Smooth muscle cell (in vitro differentiated cells): ENCODE measurements around the gene PLXNA4. TPM values are rescaled to one million over a fixed set of nuclear protein-coding genes. Genes with fewer than 3 reads are reported as not detected.

ENCODE experiments used
- DNase-seq: peaks from one replicate; lab custom pipeline; 2025; ENCODE audit not compliant: unreplicated experiment; lab: John Stamatoyannopoulos, UW
- H2AFZ ChIP-seq: fragments of 200-600 bp; sonication (generic); 2 replicates; pipeline ENCODE4 v1.6.0; 2016; ENCODE audit warnings: antibody characterized with exemption, low read depth, mild to moderate bottlenecking
- H3F3A ChIP-seq: fragments of 200-600 bp; sonication (generic); 2 replicates; pipeline ENCODE4 v1.6.0; 2017; ENCODE audit warnings: antibody characterized with exemption, low read depth
- H3K27ac ChIP-seq: fragments of 200-600 bp; sonication (generic); 2 replicates; pipeline ENCODE4 v1.5.1; 2016; ENCODE audit warnings: low read depth, mild to moderate bottlenecking
- H3K27me3 ChIP-seq: fragments of 200-600 bp; sonication (generic); 2 replicates; pipeline ENCODE4 v1.6.1; 2016; ENCODE audit warnings: low read depth, mild to moderate bottlenecking
- H3K36me3 ChIP-seq: fragments of 200-600 bp; sonication (generic); 2 replicates; pipeline ENCODE4 v1.5.1; 2016; ENCODE audit warnings: low read depth
- H3K4me1 ChIP-seq: fragments of 200-600 bp; sonication (generic); 2 replicates; pipeline ENCODE4 v1.5.1; 2016; ENCODE audit warnings: low read depth
- H3K4me2 ChIP-seq: fragments of 200-600 bp; sonication (generic); 2 replicates; pipeline ENCODE4 v1.6.0; 2016; ENCODE audit warnings: mild to moderate bottlenecking
- H3K4me3 ChIP-seq: fragments of 200-600 bp; sonication (generic); 2 replicates; pipeline ENCODE4 v1.5.1; 2016; ENCODE audit warnings: mild to moderate bottlenecking
- H3K79me2 ChIP-seq: fragments of 200-600 bp; sonication (generic); 2 replicates; pipeline ENCODE4 v1.6.0; 2016; ENCODE audit warnings: low read depth, mild to moderate bottlenecking
- H3K9ac ChIP-seq: fragments of 200-600 bp; sonication (generic); 2 replicates; pipeline ENCODE4 v1.6.0; 2016; ENCODE audit warnings: low read depth
- H3K9me3 ChIP-seq: fragments of 200-600 bp; sonication (generic); replicated peaks from 2 replicates; pipeline ENCODE4 v1.5.1; 2016; ENCODE audit warnings: low read depth
- H4K20me1 ChIP-seq: fragments of 200-600 bp; sonication (generic); 2 replicates; pipeline ENCODE4 v1.6.0; 2016; ENCODE audit warnings: low read depth
- CTCF ChIP-seq: fragments of 200-600 bp; sonication (generic); IDR thresholded peaks from 2 replicates; pipeline ENCODE4 v1.5.1; 2017; ENCODE audit warnings: borderline replicate concordance, mild to moderate bottlenecking, antibody characterized with exemption; ENCODE audit not compliant: insufficient read depth, poor library complexity, severe bottlenecking
- WGBS: methylation state at CpG from one replicate; pipeline ENCODE4 v1.1.7; 2016; ENCODE audit warnings: low lambda C conversion rate; 5-methylcytosine and 5-hydroxymethylcytosine counted together
- polyA plus RNA-seq: library from polyadenylated mRNA; unstranded; fragments of >200 nt; fragmentation: Nextera tagmentation; extraction: Ambion mirVana; gene quantifications from 2 replicates; pipeline ENCODE4 v1.2.1, GENCODE V29; 2016
- total RNA-seq: library from RNA; depleted of rRNA; stranded (reverse); fragments of >200 nt; gene quantifications from 2 replicates; pipeline ENCODE4 v1.2.3, GENCODE V29; 2014

Gene PLXNA4
- total and polyA plus RNA-seq, 2 experiments from 2014 or later: 8.5 to 9.9 TPM

GRCh38 chr7:132110692-132111091 lies 465.6 kb downstream of the PLXNA4 start:
- H3K9ac ChIP-seq: no peak overlapping the region
- H2AFZ ChIP-seq: no peak overlapping the region
- H3K4me2 ChIP-seq: no peak overlapping the region
- peaks cover 5% of the 10 kb centered on the region for H3F3A ChIP-seq
- H3K4me3 ChIP-seq: no peak overlapping the region
- no peaks in the 10 kb centered on the region for H3K79me2 ChIP-seq
- no peak overlapping the region for H3K27ac ChIP-seq
- H4K20me1 ChIP-seq: no peaks in the 10 kb centered on the region
- DNase-seq: no peak
- TF ChIP-seq CTCF: no peak
- H3K4me1 ChIP-seq: peaks cover 11% of the 10 kb centered on the region
- no peaks in the 10 kb centered on the region for H3K27me3 ChIP-seq
- no peaks in the 10 kb centered on the region for H3K9me3 ChIP-seq
- no peaks in the 10 kb centered on the region for H3K36me3 ChIP-seq
- WGBS: 84% methylated on average over 3 of the region's 3 CpGs

GRCh38 chr7:132109769-132110168 lies 466.5 kb downstream of the PLXNA4 start:
- no peaks in the 10 kb centered on the region for H3K79me2 ChIP-seq
- H3F3A ChIP-seq: no peaks in the 10 kb centered on the region
- peaks cover 11% of the 10 kb centered on the region for H3K4me1 ChIP-seq
- H4K20me1 ChIP-seq: no peaks in the 10 kb centered on the region
- no peak overlapping the region for H3K9ac ChIP-seq
- WGBS: 100% methylated on average over 1 of the region's 1 CpG
- H3K4me2 ChIP-seq: no peak overlapping the region
- H3K9me3 ChIP-seq: no peaks in the 10 kb centered on the region
- H3K27ac ChIP-seq: no peak overlapping the region
- no peaks in the 10 kb centered on the region for H3K36me3 ChIP-seq
- H2AFZ ChIP-seq: no peak overlapping the region
- TF ChIP-seq CTCF: no peak
- DNase-seq: no peak
- H3K27me3 ChIP-seq: no peaks in the 10 kb centered on the region
- no peak overlapping the region for H3K4me3 ChIP-seq

GRCh38 chr7:132108563-132108962 lies 467.7 kb downstream of the PLXNA4 start:
- no peak overlapping the region for H3K4me2 ChIP-seq
- no peaks in the 10 kb centered on the region for H3K79me2 ChIP-seq
- H3F3A ChIP-seq: no peaks in the 10 kb centered on the region
- no peak overlapping the region for H3K4me3 ChIP-seq
- no peaks in the 10 kb centered on the region for H3K9me3 ChIP-seq
- no peaks in the 10 kb centered on the region for H3K27me3 ChIP-seq
- H3K4me1 ChIP-seq: peaks cover 11% of the 10 kb centered on the region
- no peak overlapping the region for H2AFZ ChIP-seq
- H3K36me3 ChIP-seq: no peaks in the 10 kb centered on the region
- no peak for TF ChIP-seq CTCF
- H4K20me1 ChIP-seq: no peaks in the 10 kb centered on the region
- H3K27ac ChIP-seq: no peak overlapping the region
- H3K9ac ChIP-seq: no peak overlapping the region
- DNase-seq: no peak
- WGBS: 68% methylated on average over 4 of the region's 4 CpGs

GRCh38 chr7:132106491-132106890 lies 469.8 kb downstream of the PLXNA4 start:
- H3K27me3 ChIP-seq: no peaks in the 10 kb centered on the region
- H3F3A ChIP-seq: no peaks in the 10 kb centered on the region
- no peak overlapping the region for H3K9ac ChIP-seq
- no peak for DNase-seq
- H3K79me2 ChIP-seq: no peaks in the 10 kb centered on the region
- peaks cover 11% of the 10 kb centered on the region for H3K4me1 ChIP-seq
- no peak overlapping the region for H2AFZ ChIP-seq
- H4K20me1 ChIP-seq: no peaks in the 10 kb centered on the region
- TF ChIP-seq CTCF: no peak
- 93% methylated on average over 7 of the region's 7 CpGs for WGBS
- no peak overlapping the region for H3K27ac ChIP-seq
- H3K36me3 ChIP-seq: no peaks in the 10 kb centered on the region
- H3K4me2 ChIP-seq: no peak overlapping the region
- H3K4me3 ChIP-seq: no peak overlapping the region
- H3K9me3 ChIP-seq: no peaks in the 10 kb centered on the region
